Anterior cingulate cortex (tissue), 58 donors: ENCODE measurements around the gene RYR3.

ENCODE experiments used
- DNase-seq, 58 donors: peaks; one replicate each; lab custom pipeline; 2025; lab: John Stamatoyannopoulos, UW

RYR3 gene

GRCh38 chr15:33492434-33493052 lies 181.8 kb downstream of the RYR3 start:
- peak in 1 of 58 donors; percentile 5 for DNase-seq

GRCh38 chr15:33494306-33494705 lies 183.5 kb downstream of the RYR3 start:
- DNase-seq = no peak

GRCh38 chr15:33500432-33501195 lies 189.8 kb downstream of the RYR3 start:
- no peak for DNase-seq

GRCh38 chr15:33503681-33504080 lies 192.9 kb downstream of the RYR3 start:
- DNase-seq = no peak

GRCh38 chr15:33506781-33507296 lies 196.1 kb downstream of the RYR3 start:
- DNase-seq = no peak

GRCh38 chr15:33508703-33509102 lies 197.9 kb downstream of the RYR3 start:
- no peak for DNase-seq

GRCh38 chr15:33515121-33515520 lies 204.4 kb downstream of the RYR3 start:
- no peak for DNase-seq

GRCh38 chr15:33516563-33516962 lies 205.8 kb downstream of the RYR3 start:
- DNase-seq = no peak

- no peak for DNase-seq
These were observed 207.2 kb downstream of the RYR3 start for GRCh38 chr15:33517944-33518343.

- no peak for DNase-seq
These were observed 207.7 kb downstream of the RYR3 start for GRCh38 chr15:33518421-33518820.

GRCh38 chr15:33524274-33524673 lies 213.5 kb downstream of the RYR3 start:
- no peak for DNase-seq

- no peak for DNase-seq
These were observed 215.8 kb downstream of the RYR3 start for GRCh38 chr15:33526532-33526931.

- no peak for DNase-seq
These were observed 222.4 kb downstream of the RYR3 start for GRCh38 chr15:33533197-33533596.

- no peak for DNase-seq
These were observed 223.9 kb downstream of the RYR3 start for GRCh38 chr15:33534642-33535041.

- DNase-seq = no peak
These were observed 224.4 kb downstream of the RYR3 start for GRCh38 chr15:33535135-33535534.

- DNase-seq = peak in 1 of 58 donors; percentile 2
These were observed 229.2 kb downstream of the RYR3 start for GRCh38 chr15:33539825-33540573.

- no peak for DNase-seq
These were observed 233.2 kb downstream of the RYR3 start for GRCh38 chr15:33543957-33544356.

GRCh38 chr15:33545866-33546265 lies 235.1 kb downstream of the RYR3 start:
- peak in 1 of 58 donors; percentile 16 for DNase-seq

- DNase-seq = peak in 15 of 58 donors; percentile 2 to 60 (median 9)
These were observed 237.1 kb downstream of the RYR3 start for GRCh38 chr15:33547876-33548275.

GRCh38 chr15:33551860-33552259 lies 241.1 kb downstream of the RYR3 start:
- DNase-seq = peak in 32 of 58 donors; percentile 5 to 72 (median 36)

- DNase-seq = no peak
These were observed 242.4 kb downstream of the RYR3 start for GRCh38 chr15:33553157-33553556.
